NCI-H1436 treated with DMSO at 0.1 percent for 48 hours (cell line): ENCODE data around the gene DLGAP4.
"Not testable (repeated sequence)": the region's sequence is repeated elsewhere in the genome, so short reads cannot be mapped to it uniquely, and the experiment has no call there.

Experiments used
- DNase-seq: peaks from one replicate; lab custom pipeline; 2025; lab: John Stamatoyannopoulos, UW

DLGAP4 gene

GRCh38 chr20:36541768-36542488, 235.8 kb downstream of the DLGAP4 start:
- no peak for DNase-seq

- DNase-seq: no peak
Observed at GRCh38 chr20:36542516-36543183, 236.5 kb downstream of the DLGAP4 start.

- DNase-seq: no peak
Observed at GRCh38 chr20:36543184-36544133, 237.3 kb downstream of the DLGAP4 start.

- DNase-seq: no peak
Observed at GRCh38 chr20:36544134-36545018, 238.2 kb downstream of the DLGAP4 start.

GRCh38 chr20:36546111-36546736, 240.1 kb downstream of the DLGAP4 start:
- DNase-seq: no peak

GRCh38 chr20:36547186-36548005, 241.3 kb downstream of the DLGAP4 start:
- DNase-seq: no peak

GRCh38 chr20:36548006-36548315, 241.8 kb downstream of the DLGAP4 start:
- no peak for DNase-seq

GRCh38 chr20:36548704-36549627, 242.8 kb downstream of the DLGAP4 start:
- DNase-seq: no peak

- no peak for DNase-seq
Observed at GRCh38 chr20:36549628-36549941, 243.4 kb downstream of the DLGAP4 start.

GRCh38 chr20:36549942-36550789, 244.0 kb downstream of the DLGAP4 start:
- DNase-seq: no peak

GRCh38 chr20:36550790-36551299, 244.7 kb downstream of the DLGAP4 start:
- no peak for DNase-seq

GRCh38 chr20:36555248-36555647, 249.1 kb downstream of the DLGAP4 start:
- no peak for DNase-seq

GRCh38 chr20:36562724-36563123, 256.6 kb downstream of the DLGAP4 start:
- DNase-seq: no peak

- DNase-seq: no peak
Observed at GRCh38 chr20:36563374-36563773, 257.2 kb downstream of the DLGAP4 start.

GRCh38 chr20:36564078-36564725, 258.1 kb downstream of the DLGAP4 start:
- not testable (repeated sequence) for DNase-seq

GRCh38 chr20:36564726-36565121, 258.6 kb downstream of the DLGAP4 start:
- DNase-seq: not testable (repeated sequence)

- DNase-seq: no peak
Observed at GRCh38 chr20:36565520-36565919, 259.4 kb downstream of the DLGAP4 start.
